ENCODE measurements around the gene ANKRD39. TPM values are rescaled to one million over a fixed set of nuclear protein-coding genes. Genes with fewer than 3 reads are reported as not detected.

ANKRD39 gene
- total and polyA plus RNA-seq, 12 donors, result 9.2 to 49.5 (median 22.5) TPM

- no peak for DNase-seq
- no peak overlapping the region for H3K4me3 ChIP-seq
- 87 to 97% (median 91%) methylated on average over 5 to 7 of the region's 7 CpGs for WGBS, 4 donors
- no peaks in the 10 kb centered on the region for H3K9me3 ChIP-seq (replicated peaks in 1 of 3)
- no peaks in the 10 kb centered on the region for H3K27me3 ChIP-seq
- TF ChIP-seq CTCF (IDR thresholded peaks at IDR 0.05) (no peak), POLR2A (IDR thresholded peaks at IDR 0.05) (no peak)
- intact Hi-C loops (cut with DNase I), result no loop called here
- H3K4me1 ChIP-seq (replicated peaks in 1 of 2), result peaks cover 0 to 11% of the 10 kb centered on the region in 2 donors
- H3K36me3 ChIP-seq (replicated peaks in 1 of 2), result no peaks in the 10 kb centered on the region
- no peak overlapping the region for H3K27ac ChIP-seq
These were observed 45.5 kb upstream of the ANKRD39 start for GRCh38 chr2:96903318-96903717.

GRCh38 chr2:96900237-96900636 lies 42.4 kb upstream of the ANKRD39 start:
- 85 to 96% (median 87%) methylated on average over 10 of the region's 10 CpGs for WGBS, 4 donors
- TF ChIP-seq CTCF (IDR thresholded peaks at IDR 0.05) (no peak), POLR2A (IDR thresholded peaks at IDR 0.05) (no peak)
- DNase-seq, result no peak
- Histone ChIP-seq H3K27me3 (no peaks in the 10 kb centered on the region), H3K4me3 (no peak overlapping the region), H3K9me3 (replicated peaks in 1 of 3) (no peaks in the 10 kb centered on the region), H3K27ac (no peak overlapping the region), H3K4me1 (replicated peaks in 1 of 2) (peaks cover 0 to 4% of the 10 kb centered on the region in 2 donors), H3K36me3 (replicated peaks in 1 of 2) (no peaks in the 10 kb centered on the region)
- intact Hi-C loops (cut with DNase I), result no loop called here

GRCh38 chr2:96899413-96899741 lies 41.6 kb upstream of the ANKRD39 start:
- intact Hi-C loops (cut with DNase I), result no loop called here
- peak overlapping the region in 2 of 5 donors; percentile 42 to 47 for H3K27ac ChIP-seq
- TF ChIP-seq CTCF (IDR thresholded peaks at IDR 0.05) (no peak), POLR2A (IDR thresholded peaks at IDR 0.05) (no peak)
- H3K27me3 ChIP-seq, result no peaks in the 10 kb centered on the region
- H3K4me1 ChIP-seq (replicated peaks in 1 of 2), result peaks cover 0 to 4% of the 10 kb centered on the region in 2 donors
- no peak for DNase-seq
- no peak overlapping the region for H3K4me3 ChIP-seq
- no peaks in the 10 kb centered on the region for H3K9me3 ChIP-seq (replicated peaks in 1 of 3)
- WGBS, 4 donors, result 47 to 62% (median 56%) methylated on average over 4 of the region's 4 CpGs
- no peaks in the 10 kb centered on the region for H3K36me3 ChIP-seq (replicated peaks in 1 of 2)

GRCh38 chr2:96898641-96899412 lies 41.0 kb upstream of the ANKRD39 start:
- TF ChIP-seq CTCF (IDR thresholded peaks at IDR 0.05), result no peak

More at GRCh38 chr2:96898641-96899412, 41.0 kb upstream of the ANKRD39 start:
- DNase-seq, result peak; percentile 78 to 94 (median 89)
- Histone ChIP-seq H3K36me3 (replicated peaks in 1 of 2) (no peaks in the 10 kb centered on the region), H3K27me3 (no peaks in the 10 kb centered on the region), H3K4me1 (replicated peaks in 1 of 2) (peaks cover 0 to 4% of the 10 kb centered on the region in 2 donors), H3K9me3 (replicated peaks in 1 of 3) (no peaks in the 10 kb centered on the region), H3K4me3 (no peak overlapping the region), H3K27ac (peak overlapping the region in 3 of 5 donors; percentile 47 to 72 (median 57))
- WGBS, 4 donors, result 58 to 72% (median 62%) methylated on average over 9 to 11 of the region's 11 CpGs
- intact Hi-C loops (cut with DNase I), result no loop called here

Data from adrenal gland (tissue), 12 donors.